Activated T-cell treated with anti-CD3 and anti-CD28 coated beads, Interleukin-2, amount 50 U/mL, for 24 hours (primary cell): ENCODE results near the gene KHK.
A peak's percentile ranks its signal among the peaks of the same experiment; 100 is the strongest.
"Not testable (repeated sequence)": the region's sequence is repeated elsewhere in the genome, so short reads cannot be mapped to it uniquely, and the experiment has no call there.

Experiments
- DNase-seq: peaks from one replicate; pipeline ENCODE4 v3.0.0-alpha.2; 2020
- H3K27ac Mint-ChIP-seq: 2 replicates; pipeline ENCODE4 v1.8.0; 2020; ENCODE audit warnings: mild to moderate bottlenecking, mixed read lengths
- H3K27me3 Mint-ChIP-seq: 2 replicates; pipeline ENCODE4 v1.8.0; 2020; ENCODE audit warnings: mixed read lengths
- H3K36me3 Mint-ChIP-seq: 2 replicates; pipeline ENCODE4 v1.8.0; 2020; ENCODE audit warnings: low read depth, mixed read lengths
- H3K4me1 Mint-ChIP-seq: 2 replicates; pipeline ENCODE4 v1.8.0; 2020; ENCODE audit warnings: low read depth, mixed read lengths
- H3K4me3 Mint-ChIP-seq: 2 replicates; pipeline ENCODE4 v1.8.0; 2020; ENCODE audit warnings: mild to moderate bottlenecking, moderate library complexity, mixed read lengths
- H3K9me3 Mint-ChIP-seq: 2 replicates; pipeline ENCODE4 v1.8.0; 2020; ENCODE audit warnings: mixed read lengths

KHK gene

GRCh38 chr2:27071990-27072830 is 14.4 kb upstream of the KHK start:
- peaks cover 73% of the 10 kb centered on the region for H3K4me1 Mint-ChIP-seq
- no peak for DNase-seq
- H3K27ac Mint-ChIP-seq, result peak overlapping the region; percentile 92
- H3K4me3 Mint-ChIP-seq, result peak overlapping the region; percentile 84
- H3K9me3 Mint-ChIP-seq, result no peaks in the 10 kb centered on the region
- H3K36me3 Mint-ChIP-seq, result peaks cover 41% of the 10 kb centered on the region
- no peaks in the 10 kb centered on the region for H3K27me3 Mint-ChIP-seq

DNA sequence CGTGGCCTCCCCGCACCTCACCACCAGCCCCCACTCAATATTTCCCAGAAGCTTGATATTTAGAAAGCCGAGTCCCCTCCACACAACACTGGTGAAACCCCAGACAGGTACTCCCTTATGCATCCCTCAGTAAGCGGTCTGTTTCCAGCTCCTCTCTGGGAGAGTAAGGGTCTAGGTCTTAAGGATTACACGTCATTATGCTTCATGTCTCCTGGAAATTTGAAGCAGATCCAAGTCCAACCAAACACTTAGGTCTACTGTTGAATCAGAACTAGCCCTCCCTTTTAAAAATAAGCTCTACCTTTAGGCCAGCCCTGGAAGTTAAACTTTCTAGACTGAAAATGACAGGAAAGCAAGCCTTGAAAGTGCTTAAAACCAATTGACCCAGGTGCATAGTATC is 13.7 kb upstream of the KHK start:
- peak overlapping the region; percentile 92 for H3K27ac Mint-ChIP-seq
- peaks cover 67% of the 10 kb centered on the region for H3K4me1 Mint-ChIP-seq
- no peaks in the 10 kb centered on the region for H3K9me3 Mint-ChIP-seq

GRCh38 chr2:27073782-27074181 is 12.8 kb upstream of the KHK start:
- Mint-ChIP-seq H3K4me1 (peaks cover 63% of the 10 kb centered on the region), H3K27me3 (no peaks in the 10 kb centered on the region), H3K27ac (peak overlapping the region; percentile 15), H3K4me3 (no peak overlapping the region), H3K36me3 (peaks cover 25% of the 10 kb centered on the region), H3K9me3 (no peaks in the 10 kb centered on the region)
- DNase-seq, result no peak

More for the DNA sequence above, 13.7 kb upstream of the KHK start:
- peak overlapping the region; percentile 84 for H3K4me3 Mint-ChIP-seq
- H3K27me3 Mint-ChIP-seq, result no peaks in the 10 kb centered on the region
- no peak for DNase-seq
- H3K36me3 Mint-ChIP-seq, result peaks cover 34% of the 10 kb centered on the region

- DNase-seq, result peak; percentile 55
- Mint-ChIP-seq H3K4me1 (peaks cover 51% of the 10 kb centered on the region), H3K4me3 (no peak overlapping the region)
Observed at GRCh38 chr2:27074738-27075565, 11.6 kb upstream of the KHK start.

GRCh38 chr2:27075566-27075871 is 11.1 kb upstream of the KHK start:
- not testable (repeated sequence) for H3K4me3 Mint-ChIP-seq, H3K27me3 Mint-ChIP-seq, DNase-seq, H3K9me3 Mint-ChIP-seq, H3K36me3 Mint-ChIP-seq
- H3K27ac Mint-ChIP-seq, result peak overlapping the region; percentile 77
- H3K4me1 Mint-ChIP-seq, result peaks cover 50% of the 10 kb centered on the region

More at GRCh38 chr2:27074738-27075565, 11.6 kb upstream of the KHK start:
- H3K36me3 Mint-ChIP-seq, result peaks cover 13% of the 10 kb centered on the region
- no peaks in the 10 kb centered on the region for H3K27me3 Mint-ChIP-seq
- no peaks in the 10 kb centered on the region for H3K9me3 Mint-ChIP-seq
- peak overlapping the region; percentile 77 for H3K27ac Mint-ChIP-seq

DNA sequence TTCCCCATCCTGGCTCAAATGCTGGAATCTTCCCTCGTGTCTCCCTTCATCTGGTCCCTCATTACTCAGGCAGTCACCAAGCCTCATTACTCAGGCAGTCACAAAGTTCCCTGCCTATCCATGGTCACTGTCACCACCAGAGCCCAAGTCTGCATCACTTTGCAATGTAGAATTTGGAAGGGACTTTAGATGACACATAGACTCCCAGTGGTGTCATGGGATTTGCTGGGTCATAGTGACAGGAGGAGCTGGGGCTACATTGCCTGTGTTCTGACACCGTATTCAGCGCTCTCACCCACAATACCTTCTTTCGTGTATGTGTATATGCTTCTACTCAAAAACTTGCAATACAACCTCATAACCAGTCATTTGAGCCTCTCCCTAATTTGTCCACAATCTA is 10.2 kb upstream of the KHK start:
- no peak for DNase-seq
- H3K36me3 Mint-ChIP-seq, result no peaks in the 10 kb centered on the region
- no peak overlapping the region for H3K4me3 Mint-ChIP-seq
- peaks cover 52% of the 10 kb centered on the region for H3K4me1 Mint-ChIP-seq
- no peak overlapping the region for H3K27ac Mint-ChIP-seq
- no peaks in the 10 kb centered on the region for H3K9me3 Mint-ChIP-seq
- H3K27me3 Mint-ChIP-seq, result no peaks in the 10 kb centered on the region

GRCh38 chr2:27077231-27077630 is 9.3 kb upstream of the KHK start:
- no peak overlapping the region for H3K4me3 Mint-ChIP-seq
- no peaks in the 10 kb centered on the region for H3K9me3 Mint-ChIP-seq
- DNase-seq, result no peak
- H3K27me3 Mint-ChIP-seq, result no peaks in the 10 kb centered on the region
- no peaks in the 10 kb centered on the region for H3K36me3 Mint-ChIP-seq
- H3K4me1 Mint-ChIP-seq, result peaks cover 55% of the 10 kb centered on the region
- H3K27ac Mint-ChIP-seq, result no peak overlapping the region

DNA sequence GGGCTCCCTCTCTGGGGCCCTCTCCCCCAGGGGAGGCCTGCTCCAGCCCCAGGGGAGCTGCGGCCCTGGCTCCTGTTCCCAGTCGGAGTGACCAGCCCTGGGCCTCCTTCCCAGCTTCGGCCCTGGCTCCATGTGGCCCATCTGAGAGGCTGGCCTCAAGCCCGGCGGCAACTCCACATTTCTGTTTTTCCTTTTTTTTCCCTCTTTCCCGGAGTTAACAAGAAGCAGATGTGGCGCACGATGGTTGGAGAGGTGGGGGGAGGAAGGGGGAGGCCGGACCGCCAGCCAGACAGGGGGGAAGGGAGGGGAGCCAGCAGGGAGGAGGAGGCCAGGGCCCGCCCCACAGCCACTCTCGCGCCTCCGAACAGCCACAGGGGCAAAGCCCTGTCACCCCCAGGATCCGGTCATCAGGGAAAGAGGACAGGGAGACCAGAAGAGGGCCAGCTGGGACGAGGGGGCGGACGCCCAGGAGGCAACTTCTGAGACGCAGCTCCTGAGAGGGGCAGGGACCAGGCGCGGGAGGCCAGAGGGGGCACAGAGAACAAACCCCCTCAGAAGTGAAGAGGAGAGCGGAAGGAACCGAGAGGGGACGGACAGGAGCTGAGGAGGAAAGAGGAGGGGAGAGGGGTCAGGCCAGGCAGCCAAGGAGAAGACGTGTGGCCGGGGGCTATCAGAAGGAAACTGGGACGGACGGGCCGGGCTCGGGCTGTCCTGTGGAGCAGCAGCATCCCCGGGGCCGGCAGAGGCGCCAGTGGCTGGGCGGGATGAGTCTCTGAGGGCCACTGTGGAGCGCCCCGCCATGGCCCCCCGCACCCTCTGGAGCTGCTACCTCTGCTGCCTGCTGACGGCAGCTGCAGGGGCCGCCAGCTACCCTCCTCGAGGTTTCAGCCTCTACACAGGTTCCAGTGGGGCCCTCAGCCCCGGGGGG is 8.0 kb upstream of the KHK start, which contains the start of gene EMILIN1:
Gene EMILIN1, plus strand, starts transcription at position 349 of the 928 bp plus-strand sequence. Its CDS starts 451 bp downstream, at position 800.
- no peak within 1 kb of the TSS for H3K27ac Mint-ChIP-seq
- H3K4me3 Mint-ChIP-seq, result no peak within 1 kb of the TSS
- H3K27me3 Mint-ChIP-seq, result no peaks in the 10 kb centered on the region
- DNase-seq, result no peak
- peaks cover 46% of the 10 kb centered on the region for H3K4me1 Mint-ChIP-seq
- H3K36me3 Mint-ChIP-seq, result no peaks in the 10 kb centered on the region
- no peaks in the 10 kb centered on the region for H3K9me3 Mint-ChIP-seq

GRCh38 chr2:27079233-27080139 is 7.1 kb upstream of the KHK start:
- Mint-ChIP-seq H3K4me3 (no peak overlapping the region), H3K36me3 (no peaks in the 10 kb centered on the region), H3K9me3 (no peaks in the 10 kb centered on the region), H3K27ac (peak overlapping the region; percentile 81), H3K27me3 (no peaks in the 10 kb centered on the region), H3K4me1 (peaks cover 36% of the 10 kb centered on the region)
- DNase-seq, result no peak

GRCh38 chr2:27080140-27080469 is 6.5 kb upstream of the KHK start:
- Mint-ChIP-seq H3K27me3 (no peaks in the 10 kb centered on the region), H3K36me3 (no peaks in the 10 kb centered on the region), H3K27ac (peak overlapping the region; percentile 81), H3K4me3 (no peak overlapping the region), H3K4me1 (peaks cover 33% of the 10 kb centered on the region), H3K9me3 (no peaks in the 10 kb centered on the region)
- DNase-seq, result no peak

DNA sequence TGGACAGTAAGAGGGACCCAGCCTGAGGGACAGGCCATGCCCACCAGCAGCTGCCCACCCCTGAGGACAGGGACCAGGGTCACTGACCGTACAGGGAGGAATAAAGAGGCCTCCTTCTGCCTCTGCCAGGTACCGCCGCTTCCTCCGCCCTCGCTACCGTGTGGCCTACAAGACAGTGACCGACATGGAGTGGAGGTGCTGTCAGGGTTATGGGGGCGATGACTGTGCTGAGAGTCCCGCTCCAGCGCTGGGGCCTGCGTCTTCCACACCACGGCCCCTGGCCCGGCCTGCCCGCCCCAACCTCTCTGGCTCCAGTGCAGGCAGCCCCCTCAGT is 6.0 kb upstream of the KHK start:
- no peaks in the 10 kb centered on the region for H3K9me3 Mint-ChIP-seq

GRCh38 chr2:27081984-27082772 is 4.4 kb upstream of the KHK start:
- H3K36me3 Mint-ChIP-seq, result no peaks in the 10 kb centered on the region
- peaks cover 33% of the 10 kb centered on the region for H3K4me1 Mint-ChIP-seq
- peak overlapping the region; percentile 95 for H3K27ac Mint-ChIP-seq
- H3K4me3 Mint-ChIP-seq, result no peak overlapping the region
- H3K27me3 Mint-ChIP-seq, result no peaks in the 10 kb centered on the region
- no peaks in the 10 kb centered on the region for H3K9me3 Mint-ChIP-seq
- no peak for DNase-seq

More for the DNA sequence above, 6.0 kb upstream of the KHK start:
- peak overlapping the region; percentile 95 for H3K27ac Mint-ChIP-seq
- H3K27me3 Mint-ChIP-seq, result no peaks in the 10 kb centered on the region
- H3K4me1 Mint-ChIP-seq, result peaks cover 33% of the 10 kb centered on the region
- no peak overlapping the region for H3K4me3 Mint-ChIP-seq
- DNase-seq, result no peak
- H3K36me3 Mint-ChIP-seq, result no peaks in the 10 kb centered on the region

DNA sequence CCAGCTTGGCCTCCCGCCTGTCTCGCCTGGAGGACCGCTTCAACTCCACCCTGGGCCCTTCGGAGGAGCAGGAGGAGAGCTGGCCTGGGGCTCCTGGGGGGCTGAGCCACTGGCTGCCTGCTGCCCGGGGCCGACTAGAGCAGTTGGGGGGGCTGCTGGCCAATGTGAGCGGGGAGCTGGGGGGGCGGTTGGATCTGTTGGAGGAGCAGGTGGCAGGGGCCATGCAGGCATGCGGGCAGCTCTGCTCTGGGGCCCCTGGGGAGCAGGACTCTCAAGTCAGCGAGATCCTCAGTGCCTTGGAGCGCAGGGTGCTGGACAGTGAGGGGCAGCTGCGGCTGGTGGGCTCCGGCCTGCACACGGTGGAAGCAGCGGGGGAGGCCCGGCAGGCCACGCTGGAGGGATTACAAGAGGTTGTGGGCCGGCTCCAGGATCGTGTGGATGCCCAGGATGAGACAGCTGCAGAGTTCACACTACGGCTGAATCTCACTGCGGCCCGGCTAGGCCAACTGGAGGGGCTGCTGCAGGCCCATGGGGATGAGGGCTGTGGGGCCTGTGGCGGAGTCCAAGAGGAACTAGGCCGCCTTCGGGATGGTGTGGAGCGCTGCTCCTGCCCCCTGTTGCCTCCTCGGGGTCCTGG is 3.7 kb upstream of the KHK start:
- no peak overlapping the region for H3K4me3 Mint-ChIP-seq
- no peak for DNase-seq
- H3K27me3 Mint-ChIP-seq, result no peaks in the 10 kb centered on the region
- no peaks in the 10 kb centered on the region for H3K36me3 Mint-ChIP-seq
- peaks cover 39% of the 10 kb centered on the region for H3K4me1 Mint-ChIP-seq
- H3K9me3 Mint-ChIP-seq, result no peaks in the 10 kb centered on the region
- H3K27ac Mint-ChIP-seq, result no peak overlapping the region
